ENCODE data around the gene TMEM191B. TPM values are rescaled to one million over a fixed set of nuclear protein-coding genes. Genes with fewer than 3 reads are reported as not detected.
"Not testable (repeated sequence)": the region's sequence is repeated elsewhere in the genome, so short reads cannot be mapped to it uniquely, and the experiment has no call there.

Gene TMEM191B
- polyA plus RNA-seq = 1 to 10 TPM; 2.6 to 2.9 TPM

GRCh38 chr22:18527752-18528596 lies at the start of gene TMEM191B:
Gene TMEM191B (plus strand): TSS chr22:18527802. CDS start chr22:18527981, 179 bp downstream.
- not testable (repeated sequence) for H3K27ac ChIP-seq (ENCODE audit: low read depth in 2 of 2, low read length in 1 of 2); H3K27me3 ChIP-seq (ENCODE audit: control insufficient read depth in 1 of 2, insufficient read depth in 2 of 2, low read length in 2 of 2); H3K4me1 ChIP-seq (ENCODE audit: control insufficient read depth in 2 of 2, insufficient read depth in 2 of 2, low read length in 1 of 2); H3K4me3 ChIP-seq (ENCODE audit: low read depth in 1 of 2, low read length in 2 of 2); H3K9me3 ChIP-seq (ENCODE audit: control insufficient read depth in 2 of 2, insufficient read depth in 1 of 2, low read depth in 1 of 2, low read length in 1 of 2); H3K36me3 ChIP-seq (ENCODE audit: control insufficient read depth in 2 of 2, insufficient read depth in 2 of 2, low read length in 1 of 2)
- no CpG with 5 or more reads among the region's 65 CpGs for WGBS, 2 donors

GRCh38 chr22:18496227-18496626 lies 31.4 kb upstream of the TMEM191B start:
- H3K27me3 ChIP-seq (ENCODE audit: control insufficient read depth in 1 of 2, insufficient read depth in 2 of 2, low read length in 2 of 2); H3K36me3 ChIP-seq (ENCODE audit: control insufficient read depth in 2 of 2, insufficient read depth in 2 of 2, low read length in 1 of 2); H3K4me1 ChIP-seq (ENCODE audit: control insufficient read depth in 2 of 2, insufficient read depth in 2 of 2, low read length in 1 of 2); H3K4me3 ChIP-seq (ENCODE audit: low read depth in 1 of 2, low read length in 2 of 2); H3K27ac ChIP-seq (ENCODE audit: low read depth in 2 of 2, low read length in 1 of 2); H3K9me3 ChIP-seq (ENCODE audit: control insufficient read depth in 2 of 2, insufficient read depth in 1 of 2, low read depth in 1 of 2, low read length in 1 of 2): not testable (repeated sequence)
- no CpG with 5 or more reads among the region's 3 CpGs for WGBS, 2 donors

- not testable (repeated sequence) for H3K4me1 ChIP-seq (ENCODE audit: control insufficient read depth in 2 of 2, insufficient read depth in 2 of 2, low read length in 1 of 2); H3K36me3 ChIP-seq (ENCODE audit: control insufficient read depth in 2 of 2, insufficient read depth in 2 of 2, low read length in 1 of 2); H3K4me3 ChIP-seq (ENCODE audit: low read depth in 1 of 2, low read length in 2 of 2); H3K27me3 ChIP-seq (ENCODE audit: control insufficient read depth in 1 of 2, insufficient read depth in 2 of 2, low read length in 2 of 2); H3K9me3 ChIP-seq (ENCODE audit: control insufficient read depth in 2 of 2, insufficient read depth in 1 of 2, low read depth in 1 of 2, low read length in 1 of 2); H3K27ac ChIP-seq (ENCODE audit: low read depth in 2 of 2, low read length in 1 of 2)
- 66 to 70% methylated on average over 5 to 6 of the region's 6 CpGs for WGBS, 2 donors
Observed at GRCh38 chr22:18511327-18511726, 16.3 kb upstream of the TMEM191B start.

- H3K36me3 ChIP-seq (ENCODE audit: control insufficient read depth in 2 of 2, insufficient read depth in 2 of 2, low read length in 1 of 2); H3K9me3 ChIP-seq (ENCODE audit: control insufficient read depth in 2 of 2, insufficient read depth in 1 of 2, low read depth in 1 of 2, low read length in 1 of 2); H3K4me3 ChIP-seq (ENCODE audit: low read depth in 1 of 2, low read length in 2 of 2); H3K27me3 ChIP-seq (ENCODE audit: control insufficient read depth in 1 of 2, insufficient read depth in 2 of 2, low read length in 2 of 2); H3K27ac ChIP-seq (ENCODE audit: low read depth in 2 of 2, low read length in 1 of 2); H3K4me1 ChIP-seq (ENCODE audit: control insufficient read depth in 2 of 2, insufficient read depth in 2 of 2, low read length in 1 of 2): not testable (repeated sequence)
- 44 to 51% methylated on average over 5 to 6 of the region's 10 CpGs for WGBS, 2 donors
Observed at GRCh38 chr22:18512378-18512777, 15.2 kb upstream of the TMEM191B start.

- not testable (repeated sequence) for H3K9me3 ChIP-seq (ENCODE audit: control insufficient read depth in 2 of 2, insufficient read depth in 1 of 2, low read depth in 1 of 2, low read length in 1 of 2); H3K36me3 ChIP-seq (ENCODE audit: control insufficient read depth in 2 of 2, insufficient read depth in 2 of 2, low read length in 1 of 2); H3K27me3 ChIP-seq (ENCODE audit: control insufficient read depth in 1 of 2, insufficient read depth in 2 of 2, low read length in 2 of 2); H3K4me3 ChIP-seq (ENCODE audit: low read depth in 1 of 2, low read length in 2 of 2); H3K27ac ChIP-seq (ENCODE audit: low read depth in 2 of 2, low read length in 1 of 2); H3K4me1 ChIP-seq (ENCODE audit: control insufficient read depth in 2 of 2, insufficient read depth in 2 of 2, low read length in 1 of 2)
- WGBS, 2 donors = 63 to 72% methylated on average over 5 of the region's 10 CpGs
Observed at GRCh38 chr22:18513454-18513853, 14.1 kb upstream of the TMEM191B start.

GRCh38 chr22:18518061-18518460 lies 9.5 kb upstream of the TMEM191B start, which contains the start of gene GGTLC3:
Gene GGTLC3 (minus strand): TSS chr22:18518161. CDS start chr22:18517897, 264 bp downstream.
- not testable (repeated sequence) for H3K36me3 ChIP-seq (ENCODE audit: control insufficient read depth in 2 of 2, insufficient read depth in 2 of 2, low read length in 1 of 2)

GRCh38 chr22:18522762-18523161 lies 4.8 kb upstream of the TMEM191B start:
- H3K4me1 ChIP-seq (ENCODE audit: control insufficient read depth in 2 of 2, insufficient read depth in 2 of 2, low read length in 1 of 2); H3K27ac ChIP-seq (ENCODE audit: low read depth in 2 of 2, low read length in 1 of 2): not testable (repeated sequence)
- WGBS, 2 donors = no CpG with 5 or more reads among the region's 6 CpGs

More at GRCh38 chr22:18518061-18518460, 9.5 kb upstream of the TMEM191B start, which contains the start of gene GGTLC3:
- H3K27ac ChIP-seq (ENCODE audit: low read depth in 2 of 2, low read length in 1 of 2); H3K27me3 ChIP-seq (ENCODE audit: control insufficient read depth in 1 of 2, insufficient read depth in 2 of 2, low read length in 2 of 2); H3K9me3 ChIP-seq (ENCODE audit: control insufficient read depth in 2 of 2, insufficient read depth in 1 of 2, low read depth in 1 of 2, low read length in 1 of 2); H3K4me3 ChIP-seq (ENCODE audit: low read depth in 1 of 2, low read length in 2 of 2); H3K4me1 ChIP-seq (ENCODE audit: control insufficient read depth in 2 of 2, insufficient read depth in 2 of 2, low read length in 1 of 2): not testable (repeated sequence)
- WGBS, 2 donors = no CpG with 5 or more reads among the region's 5 CpGs

GRCh38 chr22:18523328-18523727 lies 4.3 kb upstream of the TMEM191B start:
- not testable (repeated sequence) for H3K4me1 ChIP-seq (ENCODE audit: control insufficient read depth in 2 of 2, insufficient read depth in 2 of 2, low read length in 1 of 2); H3K27me3 ChIP-seq (ENCODE audit: control insufficient read depth in 1 of 2, insufficient read depth in 2 of 2, low read length in 2 of 2); H3K9me3 ChIP-seq (ENCODE audit: control insufficient read depth in 2 of 2, insufficient read depth in 1 of 2, low read depth in 1 of 2, low read length in 1 of 2); H3K36me3 ChIP-seq (ENCODE audit: control insufficient read depth in 2 of 2, insufficient read depth in 2 of 2, low read length in 1 of 2); H3K4me3 ChIP-seq (ENCODE audit: low read depth in 1 of 2, low read length in 2 of 2); H3K27ac ChIP-seq (ENCODE audit: low read depth in 2 of 2, low read length in 1 of 2)
- no CpG with 5 or more reads among the region's 4 CpGs for WGBS, 2 donors

More at GRCh38 chr22:18522762-18523161, 4.8 kb upstream of the TMEM191B start:
- not testable (repeated sequence) for H3K36me3 ChIP-seq (ENCODE audit: control insufficient read depth in 2 of 2, insufficient read depth in 2 of 2, low read length in 1 of 2); H3K4me3 ChIP-seq (ENCODE audit: low read depth in 1 of 2, low read length in 2 of 2); H3K27me3 ChIP-seq (ENCODE audit: control insufficient read depth in 1 of 2, insufficient read depth in 2 of 2, low read length in 2 of 2); H3K9me3 ChIP-seq (ENCODE audit: control insufficient read depth in 2 of 2, insufficient read depth in 1 of 2, low read depth in 1 of 2, low read length in 1 of 2)

- WGBS, 2 donors = 1 to 2% methylated on average over 23 to 25 of the region's 66 CpGs
- H3K27me3 ChIP-seq (ENCODE audit: control insufficient read depth in 1 of 2, insufficient read depth in 2 of 2, low read length in 2 of 2); H3K27ac ChIP-seq (ENCODE audit: low read depth in 2 of 2, low read length in 1 of 2); H3K4me3 ChIP-seq (ENCODE audit: low read depth in 1 of 2, low read length in 2 of 2); H3K4me1 ChIP-seq (ENCODE audit: control insufficient read depth in 2 of 2, insufficient read depth in 2 of 2, low read length in 1 of 2); H3K36me3 ChIP-seq (ENCODE audit: control insufficient read depth in 2 of 2, insufficient read depth in 2 of 2, low read length in 1 of 2); H3K9me3 ChIP-seq (ENCODE audit: control insufficient read depth in 2 of 2, insufficient read depth in 1 of 2, low read depth in 1 of 2, low read length in 1 of 2): not testable (repeated sequence)
Observed at GRCh38 chr22:18528597-18529415, 1.2 kb downstream of the TMEM191B start.
